Measurements from ENCODE around the gene NAALADL1. TPM values are rescaled to one million over a fixed set of nuclear protein-coding genes. Genes with fewer than 3 reads are reported as not detected.

Gene NAALADL1
- total and polyA plus RNA-seq, 2 experiments from 2014 or later, result 0.13 TPM; not detected in 1

DNA sequence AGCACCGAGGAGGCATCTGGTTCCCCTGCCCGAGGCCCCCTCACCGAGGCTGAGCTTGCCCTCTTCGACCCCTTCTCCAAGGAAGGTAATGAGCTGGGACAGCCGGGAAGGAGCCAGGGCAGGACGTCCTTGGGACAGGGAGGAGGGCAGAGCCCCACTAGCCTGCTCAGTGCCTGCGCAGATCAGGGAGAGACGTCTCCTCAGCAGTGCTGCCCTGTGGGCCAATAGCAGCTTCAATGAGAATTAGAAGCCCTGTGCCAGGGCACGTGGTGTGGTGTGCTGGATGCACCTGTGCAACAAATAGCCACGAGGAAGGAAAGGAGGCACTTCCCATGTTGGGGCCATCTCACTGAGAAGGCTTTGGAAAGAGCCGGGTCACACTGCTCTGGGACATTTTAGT, 22.8 kb downstream of the NAALADL1 start:
- Histone ChIP-seq H3K9me2 (replicated peaks; ENCODE audit: insufficient read depth) (no peaks in the 10 kb centered on the region), H3K27ac (no peak overlapping the region), H3K36me3 (replicated peaks; ENCODE audit: insufficient read depth, low read depth) (no peaks in the 10 kb centered on the region), H2AFZ (no peak overlapping the region), H3K4me2 (no peak overlapping the region), H3K4me1 (ENCODE audit: insufficient read depth) (peaks cover 4% of the 10 kb centered on the region), H3K79me2 (no peaks in the 10 kb centered on the region), H4K20me1 (ENCODE audit: insufficient read depth, poor library complexity, severe bottlenecking) (no peaks in the 10 kb centered on the region), H3K27me3 (no peaks in the 10 kb centered on the region), H3K4me3 (no peak overlapping the region), H3K9me3 (ENCODE audit: low read depth) (no peaks in the 10 kb centered on the region)
- DNase-seq (ENCODE audit: low spot score), result no peak
- WGBS (ENCODE audit: low lambda C conversion rate, missing lambda C conversion rate), result 93% methylated on average over 11 of the region's 11 CpGs
- TF ChIP-seq EZH2 (IDR thresholded peaks at IDR 0.05; ENCODE audit: borderline replicate concordance) (no peak), EZH2phosphoT487 (IDR thresholded peaks at IDR 0.05; ENCODE audit: low read depth, severe bottlenecking, unreplicated experiment) (no peak)
- TF ChIP-seq, protein P1, sequence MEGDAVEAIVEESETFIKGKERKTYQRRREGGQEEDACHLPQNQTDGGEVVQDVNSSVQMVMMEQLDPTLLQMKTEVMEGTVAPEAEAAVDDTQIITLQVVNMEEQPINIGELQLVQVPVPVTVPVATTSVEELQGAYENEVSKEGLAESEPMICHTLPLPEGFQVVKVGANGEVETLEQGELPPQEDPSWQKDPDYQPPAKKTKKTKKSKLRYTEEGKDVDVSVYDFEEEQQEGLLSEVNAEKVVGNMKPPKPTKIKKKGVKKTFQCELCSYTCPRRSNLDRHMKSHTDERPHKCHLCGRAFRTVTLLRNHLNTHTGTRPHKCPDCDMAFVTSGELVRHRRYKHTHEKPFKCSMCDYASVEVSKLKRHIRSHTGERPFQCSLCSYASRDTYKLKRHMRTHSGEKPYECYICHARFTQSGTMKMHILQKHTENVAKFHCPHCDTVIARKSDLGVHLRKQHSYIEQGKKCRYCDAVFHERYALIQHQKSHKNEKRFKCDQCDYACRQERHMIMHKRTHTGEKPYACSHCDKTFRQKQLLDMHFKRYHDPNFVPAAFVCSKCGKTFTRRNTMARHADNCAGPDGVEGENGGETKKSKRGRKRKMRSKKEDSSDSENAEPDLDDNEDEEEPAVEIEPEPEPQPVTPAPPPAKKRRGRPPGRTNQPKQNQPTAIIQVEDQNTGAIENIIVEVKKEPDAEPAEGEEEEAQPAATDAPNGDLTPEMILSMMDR (IDR thresholded peaks at IDR 0.05; ENCODE audit: poor library complexity), result no peak

DNA sequence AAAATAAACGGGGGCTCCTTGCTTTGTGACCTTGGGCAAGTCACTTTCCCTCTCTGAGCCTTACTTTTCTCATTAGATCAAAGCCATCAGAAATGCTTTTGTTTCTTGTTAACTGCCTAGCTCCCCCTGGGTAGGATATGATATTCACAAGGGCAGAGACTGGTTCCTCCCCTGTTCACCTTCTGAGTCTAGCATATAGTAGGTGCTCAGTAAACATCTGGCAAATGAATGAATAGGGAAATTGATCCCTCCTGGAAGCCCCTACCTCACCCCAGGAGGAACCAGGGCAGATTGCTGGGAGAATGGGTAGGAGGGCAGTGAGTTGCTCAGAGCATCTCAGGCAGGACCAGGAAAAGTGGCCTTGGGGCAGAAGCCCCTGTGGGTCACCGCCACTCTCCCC, 23.9 kb downstream of the NAALADL1 start:
- no peaks in the 10 kb centered on the region for H3K4me1 ChIP-seq (ENCODE audit: insufficient read depth)
- no peaks in the 10 kb centered on the region for H3K9me3 ChIP-seq (ENCODE audit: low read depth)
- H2AFZ ChIP-seq, result no peak overlapping the region
- WGBS (ENCODE audit: low lambda C conversion rate, missing lambda C conversion rate), result 88% methylated on average over 2 of the region's 2 CpGs
- DNase-seq (ENCODE audit: low spot score), result no peak
- no peak overlapping the region for H3K4me3 ChIP-seq
- H4K20me1 ChIP-seq (ENCODE audit: insufficient read depth, poor library complexity, severe bottlenecking), result no peaks in the 10 kb centered on the region
- no peak overlapping the region for H3K4me2 ChIP-seq
- H3K36me3 ChIP-seq (replicated peaks; ENCODE audit: insufficient read depth, low read depth), result no peaks in the 10 kb centered on the region
- no peaks in the 10 kb centered on the region for H3K27me3 ChIP-seq
- H3K79me2 ChIP-seq, result peaks cover 5% of the 10 kb centered on the region
- TF ChIP-seq, protein P1 (IDR thresholded peaks at IDR 0.05; ENCODE audit: poor library complexity), result no peak
- TF ChIP-seq EZH2 (IDR thresholded peaks at IDR 0.05; ENCODE audit: borderline replicate concordance) (no peak), EZH2phosphoT487 (IDR thresholded peaks at IDR 0.05; ENCODE audit: low read depth, severe bottlenecking, unreplicated experiment) (no peak)
- no peaks in the 10 kb centered on the region for H3K9me2 ChIP-seq (replicated peaks; ENCODE audit: insufficient read depth)
- no peak overlapping the region for H3K27ac ChIP-seq

DNA sequence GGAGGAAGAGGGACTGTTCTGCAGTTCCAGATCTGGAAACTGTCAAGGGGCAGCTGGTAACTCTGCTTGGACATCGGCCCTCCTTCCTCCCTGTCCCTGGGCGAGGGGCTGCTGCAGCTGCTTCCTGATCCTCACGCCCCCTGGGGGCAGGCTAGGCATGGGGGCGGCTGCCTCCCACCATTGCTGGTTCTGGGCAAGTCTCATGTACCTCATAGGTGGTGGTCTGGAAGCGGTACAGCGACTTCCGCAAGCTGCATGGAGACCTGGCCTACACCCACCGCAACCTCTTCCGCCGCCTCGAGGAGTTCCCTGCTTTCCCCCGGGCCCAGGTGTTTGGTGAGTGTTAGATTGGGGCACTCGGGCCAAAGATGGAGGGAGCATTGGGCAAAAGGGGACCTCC, 26.1 kb downstream of the NAALADL1 start:
- H3K79me2 ChIP-seq, result peaks cover 17% of the 10 kb centered on the region
- H4K20me1 ChIP-seq (ENCODE audit: insufficient read depth, poor library complexity, severe bottlenecking), result no peaks in the 10 kb centered on the region
- H3K4me3 ChIP-seq, result no peak overlapping the region
- H3K27ac ChIP-seq, result no peak overlapping the region
- no peaks in the 10 kb centered on the region for H3K36me3 ChIP-seq (replicated peaks; ENCODE audit: insufficient read depth, low read depth)
- H3K4me1 ChIP-seq (ENCODE audit: insufficient read depth), result no peaks in the 10 kb centered on the region
- H3K9me3 ChIP-seq (ENCODE audit: low read depth), result no peaks in the 10 kb centered on the region
- H3K9me2 ChIP-seq (replicated peaks; ENCODE audit: insufficient read depth), result no peaks in the 10 kb centered on the region
- DNase-seq (ENCODE audit: low spot score), result no peak
- 80% methylated on average over 13 of the region's 13 CpGs for WGBS (ENCODE audit: low lambda C conversion rate, missing lambda C conversion rate)
- H3K4me2 ChIP-seq, result no peak overlapping the region
- H2AFZ ChIP-seq, result no peak overlapping the region
- H3K27me3 ChIP-seq, result no peaks in the 10 kb centered on the region
- TF ChIP-seq EZH2phosphoT487 (IDR thresholded peaks at IDR 0.05; ENCODE audit: low read depth, severe bottlenecking, unreplicated experiment) (no peak), EZH2 (IDR thresholded peaks at IDR 0.05; ENCODE audit: borderline replicate concordance) (no peak)
- TF ChIP-seq, protein P1 (IDR thresholded peaks at IDR 0.05; ENCODE audit: poor library complexity), result no peak

Data from hepatocyte (in vitro differentiated cells).